GM21526 (cell line): ENCODE results near the gene USP40.

ENCODE experiments used
- ATAC-seq: cut with Tn5 transposase; IDR thresholded peaks from one replicate; pipeline ENCODE4 v1.9.1; 2021; ENCODE audit warnings: moderate library complexity; ENCODE audit not compliant: unreplicated experiment, low FRiP score

USP40 gene

GRCh38 chr2:233479616-233480489, 86.7 kb downstream of the USP40 start:
- no peak for ATAC-seq

DNA sequence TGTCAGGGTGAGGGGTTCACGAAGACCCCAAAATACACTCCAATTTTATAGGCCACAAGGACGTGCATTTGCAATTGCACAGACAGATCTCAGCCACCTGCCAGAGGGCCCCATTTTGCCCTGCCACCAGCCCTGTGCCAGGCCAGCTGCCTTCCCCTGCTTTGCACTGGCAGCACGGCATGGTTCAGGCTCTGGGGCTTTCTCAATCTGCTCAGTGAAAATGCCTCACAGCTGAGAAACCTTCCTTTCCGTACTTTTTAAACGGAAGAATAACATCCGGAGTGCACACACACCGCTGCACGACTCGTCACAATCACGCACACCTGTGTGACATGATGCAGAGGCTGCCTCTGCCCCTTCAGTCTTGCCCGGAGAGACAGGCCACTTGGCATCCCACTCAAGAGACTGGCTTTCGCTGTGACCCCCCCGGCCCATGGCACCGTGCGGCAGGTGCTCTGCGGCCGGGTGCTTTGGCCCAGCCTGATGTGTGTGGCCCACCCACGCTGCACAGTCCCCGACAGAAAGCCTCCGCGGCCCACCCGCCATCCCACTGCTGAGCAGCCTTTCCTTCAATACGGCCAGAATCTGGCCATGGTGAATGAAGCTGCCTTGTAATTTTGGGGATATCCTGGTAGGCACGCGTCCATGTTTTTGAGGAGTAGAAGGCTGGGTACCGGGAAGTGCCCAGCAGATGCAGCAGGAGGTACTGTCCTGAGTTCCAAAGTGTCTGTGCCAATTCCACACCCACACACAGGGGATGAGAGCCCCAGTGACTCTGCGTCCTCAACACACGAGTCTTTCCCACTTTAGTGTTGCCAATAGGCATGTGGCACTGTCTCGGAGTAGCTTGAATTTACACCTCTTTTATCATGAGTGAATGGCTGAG, 88.8 kb downstream of the USP40 start:
- no peak for ATAC-seq

DNA sequence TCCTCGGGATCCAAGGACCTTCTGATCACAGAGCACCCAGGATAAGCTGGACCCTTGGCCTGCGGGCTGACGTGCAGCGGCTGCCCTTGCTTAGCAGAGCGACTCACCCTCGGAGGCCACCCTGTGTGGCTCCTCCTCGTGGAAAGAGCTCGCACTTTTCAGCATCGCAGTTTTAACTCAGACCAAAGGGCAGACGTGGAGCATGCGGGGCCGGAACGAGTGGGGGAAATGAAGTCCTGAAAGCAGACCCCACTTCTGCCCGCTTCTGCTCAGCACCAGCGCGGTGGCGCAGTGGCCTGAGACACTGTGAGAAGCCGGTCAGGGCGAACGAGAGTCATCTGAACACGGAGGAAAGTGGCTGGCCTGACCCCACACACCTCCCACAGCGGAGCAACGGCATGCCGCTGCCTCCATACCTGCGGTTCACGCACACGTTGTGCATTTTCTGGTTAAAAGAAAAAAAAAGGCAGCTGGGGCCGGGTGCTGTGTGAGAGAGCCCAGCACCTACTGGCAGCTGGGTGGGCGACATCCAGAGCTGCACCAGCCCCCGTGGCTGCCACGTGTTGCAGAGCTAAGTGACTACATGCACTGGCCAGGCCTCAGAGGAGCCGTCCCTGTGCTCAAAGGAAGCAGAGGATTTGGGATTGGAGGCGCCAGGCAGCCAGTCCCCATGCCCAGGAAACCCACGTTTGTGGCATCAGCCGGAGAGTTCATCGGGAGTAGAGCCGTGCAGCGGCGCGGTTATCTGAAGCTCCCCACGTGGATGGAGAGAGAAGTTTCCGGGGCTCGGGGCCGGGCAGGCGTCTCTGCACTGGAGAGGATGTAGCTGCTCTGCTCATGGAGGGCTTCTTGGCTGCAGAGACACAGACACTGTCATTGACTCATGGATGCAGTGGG, 89.7 kb downstream of the USP40 start:
- no peak for ATAC-seq

GRCh38 chr2:233476063-233476410, 90.5 kb downstream of the USP40 start:
- no peak for ATAC-seq

GRCh38 chr2:233474308-233475160, 92.0 kb downstream of the USP40 start:
- ATAC-seq = no peak

GRCh38 chr2:233473878-233474277, 92.7 kb downstream of the USP40 start:
- no peak for ATAC-seq

GRCh38 chr2:233473386-233473791, 93.2 kb downstream of the USP40 start:
- no peak for ATAC-seq

DNA sequence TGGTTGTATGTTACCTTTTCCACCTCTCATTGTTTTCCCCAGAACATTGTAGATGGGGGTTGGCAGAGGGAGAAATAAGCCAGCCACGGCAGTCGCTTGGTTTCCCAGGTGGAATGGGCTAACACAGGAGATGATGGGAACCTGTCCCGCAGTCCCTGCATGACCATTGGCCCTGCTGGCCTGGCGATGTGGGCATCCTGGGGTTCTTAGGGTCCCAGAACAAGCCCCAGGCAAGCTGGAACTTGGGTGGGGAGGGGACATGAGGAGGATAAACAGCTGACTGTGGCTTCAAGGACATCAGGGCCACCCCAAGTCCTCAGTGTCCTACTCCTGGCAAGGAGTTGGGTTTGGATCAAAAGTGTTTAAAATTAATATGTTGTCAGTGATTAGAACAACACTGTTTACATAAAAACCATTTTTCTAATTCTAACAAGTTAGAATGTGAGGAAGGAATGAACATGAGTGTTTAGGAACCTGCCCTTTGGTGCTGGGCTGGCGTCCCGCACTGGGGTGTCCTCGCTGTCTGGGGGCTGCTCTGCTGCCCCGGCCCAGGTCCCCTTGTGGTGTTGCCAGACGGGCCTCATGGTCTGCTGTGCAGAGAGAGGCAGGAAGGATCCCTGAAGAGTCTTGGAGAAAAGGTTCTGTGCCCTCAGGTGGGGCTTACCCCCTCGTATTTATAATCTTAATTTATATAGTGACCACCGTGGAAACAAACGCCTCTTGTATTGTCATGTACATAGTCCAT, 95.1 kb downstream of the USP40 start:
- ATAC-seq = no peak

DNA sequence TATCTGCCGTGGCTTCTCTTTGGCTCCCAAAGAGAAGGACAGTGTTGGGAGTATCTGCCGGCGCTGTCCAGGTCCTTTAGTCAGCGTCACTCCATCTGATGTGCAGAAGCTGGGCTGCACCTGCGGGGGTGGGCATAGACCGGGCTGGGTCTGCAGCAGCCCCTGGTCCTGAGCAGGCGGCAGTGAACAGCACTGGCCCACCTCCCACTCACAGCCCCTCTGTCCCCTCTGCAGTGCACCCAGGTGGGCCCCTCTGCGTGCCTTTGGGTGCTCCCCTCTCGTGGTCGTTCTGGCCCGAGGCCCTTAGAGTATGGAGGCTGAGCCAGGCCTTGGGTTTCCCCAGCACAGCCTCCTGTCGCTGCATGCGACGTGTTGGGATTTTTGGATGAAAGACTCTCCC, 95.7 kb downstream of the USP40 start:
- ATAC-seq = no peak

DNA sequence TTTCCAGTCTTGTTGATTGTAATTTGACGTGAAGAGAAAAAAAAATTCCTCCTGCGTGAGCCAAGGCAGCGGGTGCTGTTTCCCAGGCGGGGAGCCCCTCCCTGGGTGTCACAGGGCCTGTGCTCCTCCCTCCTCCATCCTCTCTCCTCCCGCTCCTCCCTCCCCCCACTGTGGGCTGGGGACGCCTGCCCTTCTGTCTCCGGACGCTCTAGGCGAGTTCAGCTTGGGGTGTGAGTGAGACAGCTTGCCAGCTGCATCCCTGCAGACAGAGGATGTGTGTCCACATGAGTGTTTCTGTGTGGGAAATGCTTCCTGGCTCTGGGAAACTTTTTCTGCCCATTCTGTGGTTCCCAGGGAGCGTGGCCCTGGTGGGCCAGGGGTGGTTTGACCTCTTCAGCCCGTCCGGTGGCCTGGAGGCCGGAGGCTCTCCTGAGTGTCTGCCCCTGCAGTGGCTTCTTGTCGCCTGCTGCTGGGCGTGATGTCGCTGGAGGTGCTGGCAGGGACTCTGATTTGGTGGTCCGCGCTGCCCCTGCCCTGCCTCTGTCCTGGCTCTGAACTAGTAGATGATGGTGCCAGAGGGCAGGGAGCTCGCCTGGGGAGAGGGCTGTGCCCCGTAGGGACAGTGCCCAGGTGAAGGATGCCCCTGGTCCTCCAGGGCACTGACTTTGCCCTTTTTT, 96.4 kb downstream of the USP40 start:
- ATAC-seq = no peak

DNA sequence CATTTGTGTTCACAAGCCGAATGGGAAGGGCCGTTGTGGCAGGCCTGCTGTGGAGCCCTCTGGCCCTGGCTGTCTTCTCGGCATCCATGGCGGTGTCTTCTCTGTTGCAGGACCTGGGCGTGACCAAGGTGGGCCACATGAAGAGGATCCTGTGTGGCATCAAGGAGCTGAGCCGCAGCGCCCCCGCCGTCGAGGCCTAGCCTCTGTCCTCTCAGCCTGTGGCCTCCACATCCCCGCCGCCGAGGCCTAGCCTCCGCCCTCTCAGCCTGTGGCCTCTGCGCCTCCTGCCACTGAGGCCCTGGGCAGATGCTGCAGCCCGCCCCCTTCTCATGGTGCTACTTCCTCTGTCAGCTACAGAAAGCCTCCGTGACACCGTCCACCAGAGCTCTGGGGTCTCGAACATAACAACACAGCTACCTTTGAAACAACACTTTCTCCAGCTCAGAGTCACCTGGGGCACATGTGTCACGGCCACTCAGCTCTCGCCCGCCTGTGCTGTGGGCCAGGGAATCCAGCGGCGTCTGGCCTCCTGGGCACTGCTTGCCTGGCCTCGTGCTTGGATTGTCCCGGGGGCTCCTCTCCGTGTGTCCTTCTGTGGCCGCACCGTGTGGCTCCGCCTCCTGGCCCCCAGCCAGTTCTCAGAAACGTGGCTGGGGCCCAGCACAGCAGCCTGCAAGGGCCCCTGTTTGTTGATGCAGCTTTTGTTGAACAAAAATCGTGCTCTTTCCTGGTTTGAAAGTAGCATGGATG, 97.1 kb downstream of the USP40 start:
- ATAC-seq = no peak

DNA sequence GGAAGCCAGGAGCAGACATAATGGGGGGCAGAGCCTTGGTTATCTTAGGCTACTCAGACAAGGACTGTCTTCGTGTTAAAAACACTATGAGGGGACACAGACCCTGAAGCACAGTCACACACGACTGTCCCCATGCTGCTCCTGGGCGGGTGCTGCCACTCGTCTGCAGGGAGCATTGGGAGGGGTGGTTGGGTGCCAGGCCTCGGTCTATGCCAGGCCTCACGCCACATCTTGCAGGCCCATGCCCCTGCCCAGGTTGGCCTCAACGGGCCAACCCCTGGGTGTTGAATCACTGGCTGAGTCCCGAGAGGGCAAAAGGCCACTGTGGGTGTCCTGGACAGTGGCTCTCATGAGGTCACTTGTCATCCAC, 97.9 kb downstream of the USP40 start:
- ATAC-seq = no peak

- ATAC-seq = no peak
Observed at GRCh38 chr2:233468047-233468740, 98.4 kb downstream of the USP40 start.

DNA sequence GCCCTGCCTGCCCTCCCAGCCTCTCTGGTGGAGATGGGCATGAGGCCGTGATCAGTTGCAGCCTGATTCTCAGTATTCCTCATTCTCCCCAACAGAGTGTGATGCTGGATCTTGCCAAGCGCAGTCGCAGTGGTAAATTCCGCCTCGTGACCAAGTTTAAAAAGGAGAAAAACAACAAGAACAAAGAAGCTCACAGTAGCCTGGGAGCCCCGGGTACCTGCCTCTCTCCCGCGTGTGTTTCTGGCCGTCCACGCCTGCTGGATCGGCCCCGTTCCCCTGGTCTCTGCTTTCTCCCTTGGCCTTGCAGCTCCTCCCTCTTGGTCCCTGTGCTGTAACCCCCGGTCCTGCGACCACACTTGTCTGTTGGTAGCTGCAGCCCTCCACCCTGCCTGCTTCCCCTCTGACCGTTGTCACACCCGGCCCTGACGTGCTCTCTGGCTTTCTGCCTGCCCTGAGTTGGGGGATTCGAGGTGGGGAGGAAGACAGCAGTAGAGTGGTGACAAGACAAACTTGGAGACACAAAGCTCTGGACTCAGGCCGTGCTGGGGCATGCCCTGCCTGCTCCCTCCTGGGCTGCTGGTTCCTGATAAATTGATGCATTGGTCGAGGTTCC, 99.5 kb downstream of the USP40 start:
- no peak for ATAC-seq

DNA sequence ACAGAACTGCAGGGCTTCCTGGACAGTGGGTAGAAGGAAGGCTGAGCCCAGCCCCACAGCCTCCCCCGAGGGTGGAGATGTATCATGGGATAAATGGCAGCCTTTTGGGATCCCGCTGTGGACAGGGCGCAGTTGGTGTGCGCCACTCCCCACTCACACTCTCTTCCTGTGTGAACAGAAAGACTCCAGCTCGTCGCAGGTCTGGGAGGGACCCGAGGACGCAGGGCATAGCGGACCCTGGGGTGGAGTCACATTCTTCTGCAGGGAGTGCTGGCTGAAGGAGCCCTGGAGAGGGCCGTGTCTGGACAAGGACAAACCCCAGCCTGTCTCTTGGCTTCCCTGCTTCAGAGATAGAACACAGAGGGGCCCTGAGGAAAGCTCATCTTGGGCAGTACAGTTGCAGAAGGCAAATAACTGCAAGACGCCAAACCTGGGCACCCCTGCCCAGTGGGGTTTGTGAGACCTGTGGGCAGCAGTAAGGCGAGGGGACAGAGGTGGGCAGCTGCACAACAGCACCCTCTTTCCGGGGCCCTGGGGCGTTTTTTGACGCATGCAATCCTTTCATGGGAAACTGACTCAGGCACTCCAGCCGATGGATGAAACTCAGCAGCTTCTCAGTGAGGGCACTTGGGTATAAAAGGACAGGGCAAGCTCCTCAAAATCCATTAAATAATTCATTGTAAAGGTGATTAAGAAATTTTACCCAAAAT, 101.9 kb downstream of the USP40 start:
- no peak for ATAC-seq

DNA sequence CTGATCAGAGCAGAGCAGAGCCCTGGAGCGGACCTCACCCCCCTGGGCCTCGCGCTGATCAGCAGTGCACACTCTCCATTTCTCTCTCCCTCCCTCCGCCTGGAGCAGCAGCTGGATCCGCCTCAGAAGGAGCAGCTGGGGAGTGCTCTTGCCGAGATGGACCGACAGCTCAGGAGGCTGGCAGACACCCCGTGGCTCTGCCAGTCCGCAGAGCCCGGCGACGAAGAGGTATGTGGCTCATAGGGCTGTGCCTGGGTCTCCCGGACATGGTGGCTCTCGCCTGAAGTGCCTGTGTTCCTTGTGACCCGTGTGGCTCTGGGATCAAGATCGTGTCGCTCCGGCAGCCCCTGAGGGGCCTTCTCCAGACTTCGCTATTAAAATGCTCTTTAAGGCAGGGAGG, 102.5 kb downstream of the USP40 start:
- no peak for ATAC-seq
